Ishikawa (cell line): ENCODE data around the gene PITPNC1.

Experiments
- CEBPB ChIP-seq: IDR thresholded peaks from 2 replicates; pipeline ENCODE4 v1.6.1; 2012
- CREB1 ChIP-seq: IDR thresholded peaks from 2 replicates; pipeline ENCODE4 v1.6.1; 2012; ENCODE audit warnings: low read depth
- EGR1 ChIP-seq: IDR thresholded peaks from 2 replicates; pipeline ENCODE4 v1.6.1; 2012
- EP300 ChIP-seq: IDR thresholded peaks from 2 replicates; pipeline ENCODE4 v1.6.1; 2012; ENCODE audit warnings: borderline replicate concordance
- FOXM1 ChIP-seq: IDR thresholded peaks from 2 replicates; pipeline ENCODE4 v1.6.1; 2012; ENCODE audit warnings: low read depth, borderline replicate concordance
- NFIC ChIP-seq: IDR thresholded peaks from 2 replicates; pipeline ENCODE4 v1.6.1; 2012
- RAD21 ChIP-seq: IDR thresholded peaks from 2 replicates; pipeline ENCODE4 v1.6.1; 2012; ENCODE audit warnings: low read depth
- TAF1 ChIP-seq: IDR thresholded peaks from 2 replicates; pipeline ENCODE4 v1.6.1; 2012; ENCODE audit warnings: low read depth, mild to moderate bottlenecking
- TCF12 ChIP-seq: IDR thresholded peaks from 2 replicates; pipeline ENCODE4 v1.6.1; 2012; ENCODE audit warnings: low read depth
- TEAD4 ChIP-seq: IDR thresholded peaks from 2 replicates; pipeline ENCODE4 v1.6.1; 2012
- USF1 ChIP-seq: IDR thresholded peaks from 2 replicates; pipeline ENCODE4 v1.6.1; 2012
- YY1 ChIP-seq: IDR thresholded peaks from 2 replicates; pipeline ENCODE4 v1.6.1; 2012; ENCODE audit warnings: low read depth
- ZBTB7A ChIP-seq: IDR thresholded peaks from 2 replicates; pipeline ENCODE4 v1.6.1; 2012; ENCODE audit warnings: low read depth
- TF ChIP-seq, protein P1 (sequence below): IDR thresholded peaks from 2 replicates; pipeline ENCODE4 v1.6.1; 2012
- TF ChIP-seq, protein P2 (sequence below): IDR thresholded peaks from 2 replicates; pipeline ENCODE4 v1.6.1; 2012; ENCODE audit warnings: low read depth, mild to moderate bottlenecking

The PITPNC1 gene

DNA sequence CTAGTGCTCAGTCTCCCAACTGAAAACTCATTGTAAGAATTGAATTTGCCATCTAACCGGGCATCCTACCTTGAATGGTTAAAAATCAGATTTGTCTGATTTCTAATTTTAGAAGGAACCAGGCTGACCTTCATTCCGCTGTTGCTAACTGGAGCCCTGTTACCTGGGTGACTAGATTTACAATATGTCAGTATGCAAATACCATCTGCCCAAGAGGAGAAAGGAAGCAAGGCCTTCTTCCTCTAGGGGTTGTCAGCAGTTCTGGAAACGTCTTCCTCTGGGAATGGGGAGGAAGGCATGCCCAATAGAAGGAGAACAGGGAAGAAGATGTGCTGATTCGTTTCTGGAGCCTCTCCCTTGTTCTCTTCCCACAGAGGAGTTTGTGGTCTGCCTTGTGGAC is 137.9 kb downstream of the PITPNC1 start:
- TF ChIP-seq TEAD4 (no peak), TCF12 (no peak), USF1 (no peak), CREB1 (no peak), EGR1 (no peak), FOXM1 (no peak), RAD21 (no peak), CEBPB (no peak), EP300 (no peak), TAF1 (no peak)
- TF ChIP-seq, protein P1, sequence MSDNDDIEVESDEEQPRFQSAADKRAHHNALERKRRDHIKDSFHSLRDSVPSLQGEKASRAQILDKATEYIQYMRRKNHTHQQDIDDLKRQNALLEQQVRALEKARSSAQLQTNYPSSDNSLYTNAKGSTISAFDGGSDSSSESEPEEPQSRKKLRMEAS, result no peak
- TF ChIP-seq, protein P2, sequence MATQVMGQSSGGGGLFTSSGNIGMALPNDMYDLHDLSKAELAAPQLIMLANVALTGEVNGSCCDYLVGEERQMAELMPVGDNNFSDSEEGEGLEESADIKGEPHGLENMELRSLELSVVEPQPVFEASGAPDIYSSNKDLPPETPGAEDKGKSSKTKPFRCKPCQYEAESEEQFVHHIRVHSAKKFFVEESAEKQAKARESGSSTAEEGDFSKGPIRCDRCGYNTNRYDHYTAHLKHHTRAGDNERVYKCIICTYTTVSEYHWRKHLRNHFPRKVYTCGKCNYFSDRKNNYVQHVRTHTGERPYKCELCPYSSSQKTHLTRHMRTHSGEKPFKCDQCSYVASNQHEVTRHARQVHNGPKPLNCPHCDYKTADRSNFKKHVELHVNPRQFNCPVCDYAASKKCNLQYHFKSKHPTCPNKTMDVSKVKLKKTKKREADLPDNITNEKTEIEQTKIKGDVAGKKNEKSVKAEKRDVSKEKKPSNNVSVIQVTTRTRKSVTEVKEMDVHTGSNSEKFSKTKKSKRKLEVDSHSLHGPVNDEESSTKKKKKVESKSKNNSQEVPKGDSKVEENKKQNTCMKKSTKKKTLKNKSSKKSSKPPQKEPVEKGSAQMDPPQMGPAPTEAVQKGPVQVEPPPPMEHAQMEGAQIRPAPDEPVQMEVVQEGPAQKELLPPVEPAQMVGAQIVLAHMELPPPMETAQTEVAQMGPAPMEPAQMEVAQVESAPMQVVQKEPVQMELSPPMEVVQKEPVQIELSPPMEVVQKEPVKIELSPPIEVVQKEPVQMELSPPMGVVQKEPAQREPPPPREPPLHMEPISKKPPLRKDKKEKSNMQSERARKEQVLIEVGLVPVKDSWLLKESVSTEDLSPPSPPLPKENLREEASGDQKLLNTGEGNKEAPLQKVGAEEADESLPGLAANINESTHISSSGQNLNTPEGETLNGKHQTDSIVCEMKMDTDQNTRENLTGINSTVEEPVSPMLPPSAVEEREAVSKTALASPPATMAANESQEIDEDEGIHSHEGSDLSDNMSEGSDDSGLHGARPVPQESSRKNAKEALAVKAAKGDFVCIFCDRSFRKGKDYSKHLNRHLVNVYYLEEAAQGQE, result no peak

- TF ChIP-seq ZBTB7A (no peak), NFIC (no peak), CREB1 (no peak), TCF12 (no peak), EGR1 (no peak), EP300 (no peak), USF1 (no peak), FOXM1 (no peak), TAF1 (no peak), TEAD4 (no peak), CEBPB (no peak), RAD21 (no peak), YY1 (no peak)
- TF ChIP-seq, protein P1, result no peak
- TF ChIP-seq, protein P2, result no peak
These were observed 138.5 kb downstream of the PITPNC1 start for GRCh38 chr17:67515490-67516083.

GRCh38 chr17:67517325-67517724 is 140.2 kb downstream of the PITPNC1 start:
- TF ChIP-seq EP300, result no peak
- TF ChIP-seq, protein P2, result no peak
- TF ChIP-seq TAF1, result no peak
- TF ChIP-seq TCF12, result no peak
- no peak for TF ChIP-seq FOXM1
- no peak for TF ChIP-seq CEBPB
- TF ChIP-seq, protein P1, result no peak
- no peak for TF ChIP-seq TEAD4
- TF ChIP-seq USF1, result no peak
- no peak for TF ChIP-seq NFIC
- no peak for TF ChIP-seq RAD21
- TF ChIP-seq CREB1, result no peak
- no peak for TF ChIP-seq EGR1
- TF ChIP-seq YY1, result no peak
- no peak for TF ChIP-seq ZBTB7A

DNA sequence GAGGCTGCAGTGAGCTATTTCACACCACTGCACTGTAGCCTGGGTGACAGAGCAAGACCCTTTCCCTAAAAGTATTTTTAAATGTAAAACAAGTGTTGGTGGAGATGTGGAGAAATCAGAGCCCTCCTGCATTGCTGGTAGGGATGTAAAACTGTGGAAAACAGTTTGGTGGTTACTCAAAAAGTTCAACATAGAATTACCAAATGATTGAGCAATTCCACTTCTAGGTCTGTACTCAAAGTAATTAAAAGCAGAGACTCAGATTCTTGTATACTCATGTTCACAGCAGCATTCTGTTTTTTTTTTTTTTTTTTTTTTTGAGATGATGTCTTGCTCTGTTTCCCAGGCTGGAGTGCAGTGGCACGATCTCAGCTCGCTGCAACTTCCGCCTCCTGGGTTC is 141.8 kb downstream of the PITPNC1 start:
- TF ChIP-seq USF1, result no peak
- TF ChIP-seq FOXM1, result no peak
